OCI-LY1 (cell line): Measurements from ENCODE around the gene ZNF519.

ENCODE experiments used
- H2AFZ ChIP-seq: fragments of 200-600 bp; sonication (generic), shearing (Covaris generic); 2 replicates; pipeline ENCODE4 v1.6.0; 2014; ENCODE audit warnings: antibody characterized with exemption, mild to moderate bottlenecking, low read length
- H3F3A ChIP-seq: fragments of 200-600 bp; sonication (generic), shearing (Covaris generic); 2 replicates; pipeline ENCODE4 v1.6.0; 2014; ENCODE audit warnings: mild to moderate bottlenecking, antibody characterized with exemption, low read length, moderate library complexity; ENCODE audit not compliant: insufficient read depth
- H3K27ac ChIP-seq: fragments of 200-600 bp; sonication (generic); 2 replicates; pipeline ENCODE4 v1.5.1; 2014; ENCODE audit warnings: low read length, mixed run types, mild to moderate bottlenecking, low read depth; ENCODE audit not compliant: poor library complexity, severe bottlenecking
- H3K27me3 ChIP-seq: fragments of 200-600 bp; sonication (generic); 2 replicates; pipeline ENCODE4 v1.6.0; 2014; ENCODE audit warnings: antibody characterized with exemption, mild to moderate bottlenecking, low read length, moderate library complexity; ENCODE audit not compliant: insufficient read depth
- H3K36me3 ChIP-seq: fragments of 200-600 bp; sonication (generic); 2 replicates; pipeline ENCODE4 v1.6.1; 2014; ENCODE audit warnings: mild to moderate bottlenecking, antibody characterized with exemption, low read length, moderate library complexity, mixed read lengths; ENCODE audit not compliant: insufficient read depth
- H3K4me1 ChIP-seq: fragments of 200-600 bp; sonication (generic); 2 replicates; pipeline ENCODE4 v1.5.1; 2014; ENCODE audit warnings: mild to moderate bottlenecking, low read length, moderate library complexity; ENCODE audit not compliant: insufficient read depth, severe bottlenecking
- H3K4me2 ChIP-seq: fragments of 200-600 bp; sonication (generic), shearing (Covaris generic); 2 replicates; pipeline ENCODE4 v1.6.1; 2014; ENCODE audit warnings: low read length
- H3K4me3 ChIP-seq: fragments of 200-600 bp; sonication (generic); 2 replicates; pipeline ENCODE4 v1.5.1; 2014; ENCODE audit warnings: low read length, low read depth, mild to moderate bottlenecking, mixed read lengths; ENCODE audit not compliant: poor library complexity, severe bottlenecking
- H3K79me2 ChIP-seq: fragments of 200-600 bp; shearing (Covaris generic); 2 replicates; pipeline ENCODE4 v1.6.1; 2016; ENCODE audit warnings: mixed run types, low read length, mixed read lengths; ENCODE audit not compliant: insufficient read depth
- H3K9ac ChIP-seq: fragments of 200-600 bp; sonication (generic), shearing (Covaris generic); 2 replicates; pipeline ENCODE4 v1.6.1; 2014; ENCODE audit warnings: mild to moderate bottlenecking, low read length, mixed read lengths
- H3K9me2 ChIP-seq: fragments of 200-600 bp; sonication (generic), shearing (Covaris generic); 2 replicates; pipeline ENCODE4 v1.6.1; 2014; ENCODE audit warnings: low read depth, mild to moderate bottlenecking, low read length, mixed read lengths
- H3K9me3 ChIP-seq: fragments of 200-600 bp; shearing (Covaris generic); 2 replicates; pipeline ENCODE4 v1.6.1; 2014; ENCODE audit warnings: low read length, mixed read lengths
- H4K20me1 ChIP-seq: fragments of 200-600 bp; sonication (generic), shearing (Covaris generic); 2 replicates; pipeline ENCODE4 v1.6.0; 2016; ENCODE audit warnings: mild to moderate bottlenecking, low read length; ENCODE audit not compliant: insufficient read depth
- EZH2 ChIP-seq: fragments of 200-600 bp; sonication (generic), shearing (Covaris generic); IDR thresholded peaks from 2 replicates; pipeline ENCODE4 v1.8.0; 2017; ENCODE audit warnings: borderline replicate concordance, mixed run types, mild to moderate bottlenecking, antibody characterized with exemption, low read length, moderate library complexity, mixed read lengths
- TF ChIP-seq, protein P1 (sequence below): fragments of 200-600 bp; sonication (generic), shearing (Covaris generic); IDR thresholded peaks from 2 replicates; pipeline ENCODE4 v1.5.1; 2017; ENCODE audit warnings: mild to moderate bottlenecking, antibody characterized with exemption, low read length, moderate library complexity, mixed read lengths

Gene ZNF519

DNA sequence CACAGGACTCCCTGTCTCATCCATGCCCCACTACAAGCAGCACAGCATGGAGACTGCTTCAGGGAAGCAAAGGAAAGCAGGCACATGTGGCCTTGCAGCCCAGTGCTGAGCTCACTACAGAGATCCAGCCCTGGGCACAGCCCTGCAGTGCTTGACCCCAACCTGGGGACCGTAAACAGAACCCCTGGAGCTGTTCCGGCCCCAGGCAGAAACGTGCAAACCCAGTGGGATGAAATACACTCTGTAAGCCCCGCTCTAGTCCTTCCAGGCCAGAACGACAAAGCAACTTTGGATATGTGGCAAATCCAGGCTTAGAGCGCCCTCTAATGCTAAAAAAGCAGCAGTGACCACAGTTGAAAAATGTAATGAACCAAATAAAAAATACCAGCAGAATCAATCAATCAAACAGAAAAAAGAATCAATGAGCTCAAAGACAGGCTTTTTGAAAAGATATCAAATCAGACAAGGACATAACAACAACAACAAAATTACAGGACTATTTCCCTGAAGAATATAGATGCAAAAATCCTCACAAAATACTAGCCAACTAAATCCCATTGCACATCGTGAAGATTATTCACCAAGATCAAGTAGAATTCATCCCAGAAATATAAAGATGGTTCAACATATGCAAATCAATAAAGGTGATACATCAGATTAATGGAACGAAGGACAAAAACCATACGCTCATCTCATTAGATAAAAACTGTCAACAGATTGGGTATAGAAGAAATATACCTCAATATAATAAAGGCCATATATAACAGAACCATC is 45.6 kb downstream of the ZNF519 start:
- Histone ChIP-seq H3K4me1 (no peaks in the 10 kb centered on the region), H4K20me1 (no peaks in the 10 kb centered on the region), H3K27ac (no peak overlapping the region), H3K9me2 (no peaks in the 10 kb centered on the region), H3F3A (no peaks in the 10 kb centered on the region), H3K9me3 (no peaks in the 10 kb centered on the region), H3K36me3 (no peaks in the 10 kb centered on the region), H3K9ac (no peak overlapping the region), H3K4me3 (no peak overlapping the region), H3K4me2 (no peak overlapping the region), H2AFZ (no peak overlapping the region), H3K79me2 (no peaks in the 10 kb centered on the region), H3K27me3 (no peaks in the 10 kb centered on the region)
- TF ChIP-seq, protein P1, sequence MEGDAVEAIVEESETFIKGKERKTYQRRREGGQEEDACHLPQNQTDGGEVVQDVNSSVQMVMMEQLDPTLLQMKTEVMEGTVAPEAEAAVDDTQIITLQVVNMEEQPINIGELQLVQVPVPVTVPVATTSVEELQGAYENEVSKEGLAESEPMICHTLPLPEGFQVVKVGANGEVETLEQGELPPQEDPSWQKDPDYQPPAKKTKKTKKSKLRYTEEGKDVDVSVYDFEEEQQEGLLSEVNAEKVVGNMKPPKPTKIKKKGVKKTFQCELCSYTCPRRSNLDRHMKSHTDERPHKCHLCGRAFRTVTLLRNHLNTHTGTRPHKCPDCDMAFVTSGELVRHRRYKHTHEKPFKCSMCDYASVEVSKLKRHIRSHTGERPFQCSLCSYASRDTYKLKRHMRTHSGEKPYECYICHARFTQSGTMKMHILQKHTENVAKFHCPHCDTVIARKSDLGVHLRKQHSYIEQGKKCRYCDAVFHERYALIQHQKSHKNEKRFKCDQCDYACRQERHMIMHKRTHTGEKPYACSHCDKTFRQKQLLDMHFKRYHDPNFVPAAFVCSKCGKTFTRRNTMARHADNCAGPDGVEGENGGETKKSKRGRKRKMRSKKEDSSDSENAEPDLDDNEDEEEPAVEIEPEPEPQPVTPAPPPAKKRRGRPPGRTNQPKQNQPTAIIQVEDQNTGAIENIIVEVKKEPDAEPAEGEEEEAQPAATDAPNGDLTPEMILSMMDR: peak; percentile 99
- no peak for TF ChIP-seq EZH2

DNA sequence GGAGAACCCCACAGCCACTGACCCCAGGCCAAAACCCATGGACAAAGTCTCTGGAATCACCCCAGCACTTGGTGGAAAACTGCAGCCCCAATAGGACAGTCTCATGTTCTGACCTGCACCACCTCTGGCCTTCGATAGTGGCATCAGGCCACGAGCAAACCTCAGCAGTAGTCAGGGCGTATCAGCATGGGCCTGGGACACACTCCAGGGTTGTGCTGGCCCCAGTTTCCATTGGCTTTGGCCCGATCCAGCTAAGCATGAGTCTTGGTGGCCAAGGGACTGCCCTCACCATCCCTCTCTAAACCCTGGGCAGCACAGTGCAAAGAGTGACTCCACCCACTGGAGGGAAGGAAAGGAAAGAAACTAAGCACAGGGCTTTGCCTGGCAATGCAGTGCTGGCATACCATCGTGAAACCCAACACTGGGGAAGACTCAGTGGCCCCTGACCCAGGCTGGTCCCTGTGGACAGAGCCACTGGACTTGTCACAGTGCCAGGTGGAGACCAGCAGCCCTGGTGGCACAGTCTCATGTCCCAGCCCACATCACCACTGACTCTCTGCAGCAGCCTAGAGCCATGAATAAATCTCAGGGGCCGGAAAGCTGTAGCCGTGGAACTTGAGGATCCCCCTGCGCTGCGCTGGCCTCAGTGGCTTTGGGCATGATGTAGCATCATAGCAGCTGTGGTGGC is 46.3 kb downstream of the ZNF519 start:
- no peak for TF ChIP-seq EZH2
- TF ChIP-seq, protein P1: no peak
- H2AFZ ChIP-seq: no peak overlapping the region
- no peak overlapping the region for H3K9ac ChIP-seq

DNA sequence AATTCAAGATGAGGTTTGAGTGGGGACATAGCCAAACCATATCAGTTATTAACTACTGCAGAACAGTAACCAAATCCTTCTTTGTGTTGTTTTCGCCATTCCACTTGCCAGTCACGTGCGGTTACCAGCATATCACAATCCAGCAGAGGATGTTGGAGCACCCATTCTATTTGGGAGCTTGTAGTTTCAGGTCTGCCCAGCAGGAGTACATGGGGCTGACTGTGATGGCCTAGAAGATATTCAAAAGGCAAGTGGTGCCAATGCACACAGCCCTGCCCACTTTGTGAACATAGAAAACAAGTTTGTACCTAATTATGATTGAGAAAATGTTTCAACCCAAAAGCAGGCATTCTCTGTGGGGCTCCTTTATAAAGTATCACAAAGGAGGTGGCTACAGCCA is 57.0 kb downstream of the ZNF519 start:
- no peak overlapping the region for H3K27ac ChIP-seq
- H3K4me2 ChIP-seq: no peak overlapping the region
- H3K4me1 ChIP-seq: no peaks in the 10 kb centered on the region
- H3K9me2 ChIP-seq: no peaks in the 10 kb centered on the region
- H3K4me3 ChIP-seq: no peak overlapping the region
- H2AFZ ChIP-seq: no peak overlapping the region
- no peaks in the 10 kb centered on the region for H3K9me3 ChIP-seq
- no peaks in the 10 kb centered on the region for H3K79me2 ChIP-seq
- TF ChIP-seq EZH2: no peak
- TF ChIP-seq, protein P1: peak; percentile 41
- no peak overlapping the region for H3K9ac ChIP-seq
- no peaks in the 10 kb centered on the region for H4K20me1 ChIP-seq
- no peaks in the 10 kb centered on the region for H3F3A ChIP-seq
- H3K36me3 ChIP-seq: no peaks in the 10 kb centered on the region
- no peaks in the 10 kb centered on the region for H3K27me3 ChIP-seq

More for the DNA sequence above, 46.3 kb downstream of the ZNF519 start:
- Histone ChIP-seq H3K79me2 (no peaks in the 10 kb centered on the region), H3K9me2 (no peaks in the 10 kb centered on the region), H3K4me3 (no peak overlapping the region), H3F3A (no peaks in the 10 kb centered on the region), H3K27me3 (no peaks in the 10 kb centered on the region), H3K9me3 (no peaks in the 10 kb centered on the region), H3K27ac (no peak overlapping the region), H3K4me1 (no peaks in the 10 kb centered on the region), H3K36me3 (no peaks in the 10 kb centered on the region), H4K20me1 (no peaks in the 10 kb centered on the region), H3K4me2 (no peak overlapping the region)
